Heart left ventricle (tissue), 16 donors: ENCODE measurements around the gene CIRBP. TPM values are rescaled to one million over a fixed set of nuclear protein-coding genes. Genes with fewer than 3 reads are reported as not detected.

Experiments used
- ATAC-seq, 4 donors: fragments of 200-7000 bp; cut with Tn5 transposase; one replicate each; pipeline ENCODE4 v1.9.1; 2020 to 2022; ENCODE audit warnings: moderate library complexity in 4 of 4, mild to moderate bottlenecking in 3 of 4, moderate number of reproducible peaks in 1 of 4
- DNase-seq, 5 donors: peaks; one replicate each; pipeline ENCODE4 v3.0.0-alpha.2; 2020
- H3K27ac ChIP-seq, 12 donors: fragments of 200-600 bp; sonication (generic) in 4 of 12; one replicate each; pipeline versions ENCODE4 v1.5.0 to v1.8.0; 2016 to 2022; ENCODE audit warnings: mild to moderate bottlenecking in 2 of 12
- H3K27me3 ChIP-seq, 9 donors: fragments of 200-600 bp; sonication (generic) in 2 of 9; one replicate each; pipeline versions ENCODE4 v1.5.1 to v1.8.0; 2016 to 2022; ENCODE audit warnings: mild to moderate bottlenecking in 3 of 9
- H3K36me3 ChIP-seq, 9 donors: fragments of 200-600 bp; sonication (generic) in 2 of 9; one replicate each; pipeline versions ENCODE4 v1.5.0 to v1.8.0; 2018 to 2022; ENCODE audit warnings: mild to moderate bottlenecking in 2 of 9
- H3K4me1 ChIP-seq, 12 donors: fragments of 200-600 bp; sonication (generic) in 4 of 12; one replicate each; pipeline versions ENCODE4 v1.5.0 to v1.8.0; 2016 to 2022; ENCODE audit warnings: mild to moderate bottlenecking in 3 of 12
- H3K4me3 ChIP-seq, 12 donors: fragments of 200-600 bp; sonication (generic) in 4 of 12; one replicate each; pipeline versions ENCODE4 v1.5.0 to v1.8.0; 2017 to 2022; ENCODE audit warnings: mild to moderate bottlenecking in 9 of 12, moderate library complexity in 4 of 12
- H3K9me3 ChIP-seq, 12 donors: fragments of 200-600 bp; sonication (generic) in 4 of 12; one replicate each; pipeline versions ENCODE4 v1.5.0 to v1.8.0; 2016 to 2022; ENCODE audit warnings: mild to moderate bottlenecking in 1 of 12
- CTCF ChIP-seq, 12 donors: fragments of 200-600 bp; sonication (generic) in 4 of 12; IDR thresholded peaks; one replicate each; pipeline versions ENCODE4 v1.5.0 to v1.8.0; 2018 to 2022; ENCODE audit warnings: antibody characterized with exemption in 12 of 12, mild to moderate bottlenecking in 5 of 12
- POLR2A ChIP-seq, 2 donors: fragments of 450-650 bp; IDR thresholded peaks; one replicate each; pipeline ENCODE4 v1.6.1; 2017; ENCODE audit warnings: antibody characterized with exemption in 2 of 2, mild to moderate bottlenecking in 2 of 2, moderate library complexity in 2 of 2
- WGBS, 4 donors: extraction: QIAGEN DNeasy Blood & Tissue Kit in 2 of 4; methylation state at CpG; one replicate each; pipeline versions ENCODE4 v1.1.5 to v1.1.7; 2013 to 2018; 5-methylcytosine and 5-hydroxymethylcytosine counted together
- intact Hi-C, 10 donors: fragments of 100-400 bp; cut with DNase I; formaldehyde crosslinking; loops; one replicate each; pipeline versions ENCODE4 v1.11.1 to v1.14.2; 2022
- polyA plus RNA-seq, 2 donors: library from polyadenylated mRNA; stranded (reverse); fragments of 200-250 nt; gene quantifications; one replicate each; pipeline ENCODE4 v1.2.3, GENCODE V29; 2013
- total RNA-seq, 9 donors: library from RNA; depleted of rRNA in 2 of 9; stranded (reverse); fragments of >200 nt in 2 of 9; fragmentation: NEBNext Ultra II Directional in 3 of 9; extraction: Animal tissue kit (Norgen Biotek cat#: 25700) in 3 of 9; gene quantifications; one replicate each; pipeline versions ENCODE4 v1.1.0 to v1.2.4, GENCODE V29; 2016 to 2023
- donor health status: ischemic (EF 13 %, LVEDD 7.1; RV severe dilation, severe dysfunction).
- donor health status: healthy with polysubstance abuse.
- donor health status: DM: no; HTN: yes; CAD: no.
- donor health status: DM: no; HTN: no; CAD: no.
- donor health status: ischemic (EF 25% LVEDD 6.9; RV normal size, moderate dysfunction).
- donor health status: ischemic (EF 25% LVEDD 5.7; RV mildly dilated, moderate dysfunction).
- donor health status: healthy.
- donor health status: DM: yes; HTN: yes; CAD: no.
- donor health status: ischemic (EF 35%, LVEDD 5.7; RV mildly dilated, moderate dysfunction).
- donor health status: nonischemic (EF 11% LVEDD 7.7; RV severe dilation, severe dysfunction).
- donor health status: DM: yes; HTN: yes; CAD: no.
- donor health status: PGD.
- donor health status: ischemic (EF 29% LVEDD 5.4; RV normal size, mild dysfunction).
- donor health status: nonischemic (EF 23%, LVEDD 6.1; RV moderate dilation, normal function).

CIRBP gene
- total and polyA plus RNA-seq, 11 donors: 149 to 425 (median 269) TPM

DNA sequence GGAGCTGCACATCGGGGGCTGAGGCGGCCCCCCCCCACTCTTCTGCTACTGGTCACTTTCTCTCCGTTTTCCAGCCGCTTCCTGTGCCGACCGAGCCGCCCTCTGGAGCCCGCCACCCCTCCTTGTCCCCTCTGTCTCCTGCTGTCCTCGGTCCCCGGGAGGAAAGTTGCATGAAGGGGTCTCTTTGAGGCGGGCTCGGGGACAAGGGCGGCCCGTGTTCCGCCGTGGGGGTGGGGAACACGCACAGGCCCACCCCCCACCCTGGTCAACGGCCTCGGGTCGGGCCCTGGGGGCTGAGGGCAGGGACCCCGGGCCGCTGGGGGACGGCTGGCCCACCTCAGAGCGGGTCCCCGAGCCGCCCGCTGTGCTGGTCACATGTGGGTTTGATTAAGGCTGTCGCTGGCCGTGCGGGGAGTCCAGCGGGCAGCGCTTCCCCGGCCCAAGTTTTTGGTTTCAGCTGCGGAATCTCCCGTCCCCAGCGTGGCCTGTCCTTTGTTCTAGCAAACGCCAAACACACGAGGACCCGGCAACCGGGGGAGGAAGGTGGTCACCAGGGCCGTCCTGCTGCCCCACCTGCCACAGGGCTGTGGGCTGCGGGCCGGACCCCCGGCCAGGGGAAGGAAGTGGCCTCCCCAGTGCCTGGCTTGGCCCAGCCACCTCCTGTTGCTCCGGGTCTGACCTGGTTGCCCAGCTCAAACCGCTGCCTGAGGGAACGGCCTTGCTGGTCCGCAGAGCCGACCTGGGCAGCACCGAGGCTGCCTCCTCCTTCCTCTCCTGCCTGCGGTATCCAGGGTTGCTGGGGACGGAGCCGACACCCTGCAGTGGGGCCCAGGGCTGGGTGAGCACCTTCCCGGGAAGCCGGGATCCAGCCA lies 18.5 kb downstream of the CIRBP start:
- peaks cover 0 to 23% (median 0%) of the 10 kb centered on the region in 12 donors for H3K4me1 ChIP-seq
- peaks cover 20 to 92% (median 63%) of the 10 kb centered on the region in 9 donors for H3K27me3 ChIP-seq
- intact Hi-C loops: loop anchor here in 3 of 10 donors (10.0 kb wide), 3 partner anchors 67 to 237 kb away; partner anchors contain the start of gene PLK5 (in 2 of the 3)
- 48 to 58% (median 52%) methylated on average over 42 to 55 of the region's 55 CpGs for WGBS, 4 donors
- ATAC-seq (no peak), DNase-seq (no peak)
- no peak overlapping the region for H3K4me3 ChIP-seq
- no peaks in the 10 kb centered on the region for H3K9me3 ChIP-seq
- TF ChIP-seq CTCF (IDR thresholded peaks at IDR 0.05) (no peak), POLR2A (IDR thresholded peaks at IDR 0.05) (no peak)
- no peak overlapping the region for H3K27ac ChIP-seq
- no peaks in the 10 kb centered on the region for H3K36me3 ChIP-seq

DNA sequence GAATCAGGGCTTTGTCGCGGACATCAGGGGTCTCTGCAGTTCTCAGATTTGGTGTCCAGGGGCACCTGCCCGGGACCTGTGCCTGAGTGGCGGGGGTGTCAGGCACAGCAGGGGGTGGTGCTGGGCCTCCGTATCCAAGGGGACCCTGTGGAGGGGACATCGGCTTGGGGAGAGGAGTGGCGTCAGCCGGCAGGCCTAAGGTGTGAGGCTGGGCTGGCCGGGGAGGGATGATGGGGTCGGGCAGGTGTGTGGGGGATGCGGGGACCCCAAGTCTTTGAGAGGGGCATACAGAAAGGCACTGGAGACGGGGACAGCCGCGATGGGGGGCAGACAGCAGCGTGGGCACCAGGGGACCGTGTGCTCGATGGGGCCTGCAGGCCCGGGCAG lies 19.1 kb downstream of the CIRBP start:
- Histone ChIP-seq H3K9me3 (no peaks in the 10 kb centered on the region), H3K4me1 (peaks cover 0 to 23% (median 0%) of the 10 kb centered on the region in 12 donors), H3K27ac (no peak overlapping the region), H3K27me3 (peaks cover 20 to 93% (median 59%) of the 10 kb centered on the region in 9 donors), H3K4me3 (no peak overlapping the region), H3K36me3 (no peaks in the 10 kb centered on the region)
- DNase-seq: no peak
- no peak for ATAC-seq
- 90 to 96% (median 92%) methylated on average over 10 to 18 of the region's 18 CpGs for WGBS, 4 donors
- intact Hi-C loops: loop anchor here in 3 of 10 donors (10.0 kb wide), 3 partner anchors 67 to 237 kb away; partner anchors contain the start of gene PLK5 (in 2 of the 3)
- TF ChIP-seq POLR2A (IDR thresholded peaks at IDR 0.05) (no peak), CTCF (IDR thresholded peaks at IDR 0.05) (no peak)

- Histone ChIP-seq H3K4me3 (no peak overlapping the region), H3K9me3 (no peaks in the 10 kb centered on the region), H3K4me1 (peaks cover 0 to 23% (median 0%) of the 10 kb centered on the region in 12 donors), H3K27ac (no peak overlapping the region), H3K27me3 (peaks cover 25 to 93% (median 60%) of the 10 kb centered on the region in 9 donors), H3K36me3 (no peaks in the 10 kb centered on the region)
- no peak for DNase-seq
- ATAC-seq: no peak
- intact Hi-C loops: loop anchor here in 3 of 10 donors (10.0 kb wide), 3 partner anchors 66 to 236 kb away; partner anchors contain the start of gene PLK5 (in 2 of the 3)
- 83 to 94% (median 89%) methylated on average over 18 to 41 of the region's 41 CpGs for WGBS, 4 donors
- no peak for TF ChIP-seq CTCF (IDR thresholded peaks at IDR 0.05)
- TF ChIP-seq POLR2A (IDR thresholded peaks at IDR 0.05): no peak
Measured at GRCh38 chr19:1288833-1289685, 19.9 kb downstream of the CIRBP start.
